ENCODE data around the gene ZFP36L2. TPM values are rescaled to one million over a fixed set of nuclear protein-coding genes. Genes with fewer than 3 reads are reported as not detected.

ZFP36L2 gene
- total RNA-seq, 1 donor from 2014 or later, result 62.1 TPM

- TF ChIP-seq CTCF (IDR thresholded peaks at IDR 0.05), result no peak
- CTCF ChIA-PET, result interaction anchor here (0.9 to 12.6 kb wide), 6 partner anchors 8 to 259 kb away, joined by 3 to 336 read pairs (median 8); no protein-coding TSS in a partner anchor
- Mint-ChIP-seq H3K9me3 (no peaks in the 10 kb centered on the region), H3K4me1 (peaks cover 62% of the 10 kb centered on the region), H3K27me3 (peaks cover 2% of the 10 kb centered on the region), H3K4me3 (peak overlapping the region; percentile 95), H3K36me3 (ENCODE audit: low read depth) (peaks cover 34% of the 10 kb centered on the region), H3K27ac (peak overlapping the region; percentile 95)
- POLR2A ChIA-PET, result interaction anchor here (0.7 to 13.9 kb wide), 11 partner anchors 8 to 414 kb away, joined by 3 to 561 read pairs (median 4); no protein-coding TSS in a partner anchor
- ATAC-seq (ENCODE audit: low read depth) (no peak), DNase-seq (no peak)
- intact Hi-C loops (cut with micrococcal nuclease), result no loop called here
These were observed 1.8 kb downstream of the ZFP36L2 start for GRCh38 chr2:43224571-43225092.

- H3K9me3 Mint-ChIP-seq, result no peaks in the 10 kb centered on the region
- no peak for ATAC-seq (ENCODE audit: low read depth)
- peak overlapping the region; percentile 95 for H3K4me3 Mint-ChIP-seq
- ChIA-PET POLR2A (interaction anchor here (0.7 to 13.9 kb wide), 12 partner anchors 16 to 414 kb away, joined by 3 to 561 read pairs (median 4); no protein-coding TSS in a partner anchor), CTCF (interaction anchor here (1.2 to 12.6 kb wide), 6 partner anchors 8 to 260 kb away, joined by 4 to 336 read pairs (median 8); no protein-coding TSS in a partner anchor)
- H3K36me3 Mint-ChIP-seq (ENCODE audit: low read depth), result peaks cover 32% of the 10 kb centered on the region
- H3K27ac Mint-ChIP-seq, result peak overlapping the region; percentile 98
- peaks cover 2% of the 10 kb centered on the region for H3K27me3 Mint-ChIP-seq
- H3K4me1 Mint-ChIP-seq, result peaks cover 62% of the 10 kb centered on the region
- TF ChIP-seq CTCF (IDR thresholded peaks at IDR 0.05), result no peak
- DNase-seq, result peak; percentile 68
- intact Hi-C loops (cut with micrococcal nuclease), result no loop called here
These were observed 2.3 kb downstream of the ZFP36L2 start for GRCh38 chr2:43224131-43224570.

- peaks cover 2% of the 10 kb centered on the region for H3K27me3 Mint-ChIP-seq
- ATAC-seq (ENCODE audit: low read depth), result no peak
- intact Hi-C loops (cut with micrococcal nuclease), result no loop called here
- H3K4me1 Mint-ChIP-seq, result peaks cover 62% of the 10 kb centered on the region
- H3K36me3 Mint-ChIP-seq (ENCODE audit: low read depth), result peaks cover 32% of the 10 kb centered on the region
- H3K27ac Mint-ChIP-seq, result peak overlapping the region; percentile 98
- no peak for TF ChIP-seq CTCF (IDR thresholded peaks at IDR 0.05)
- POLR2A ChIA-PET, result interaction anchor here (0.9 to 13.9 kb wide), 10 partner anchors 17 to 413 kb away, joined by 3 to 561 read pairs (median 4); no protein-coding TSS in a partner anchor
- peak overlapping the region; percentile 95 for H3K4me3 Mint-ChIP-seq
- CTCF ChIA-PET, result interaction anchor here (1.2 to 12.6 kb wide), 5 partner anchors 49 to 261 kb away, joined by 4 to 336 read pairs (median 11); no protein-coding TSS in a partner anchor
- no peaks in the 10 kb centered on the region for H3K9me3 Mint-ChIP-seq
- no peak for DNase-seq
These were observed 2.8 kb downstream of the ZFP36L2 start for GRCh38 chr2:43223521-43224001.

GRCh38 chr2:43222475-43223309 lies 3.7 kb downstream of the ZFP36L2 start:
- TF ChIP-seq CTCF (IDR thresholded peaks at IDR 0.05), result no peak
- Mint-ChIP-seq H3K36me3 (ENCODE audit: low read depth) (peaks cover 32% of the 10 kb centered on the region), H3K4me3 (peak overlapping the region; percentile 92), H3K4me1 (peaks cover 62% of the 10 kb centered on the region), H3K27me3 (peaks cover 2% of the 10 kb centered on the region), H3K27ac (peak overlapping the region; percentile 99), H3K9me3 (no peaks in the 10 kb centered on the region)
- no peak for DNase-seq
- ChIA-PET POLR2A (interaction anchor here (0.6 to 13.9 kb wide), 12 partner anchors 10 to 412 kb away, joined by 3 to 561 read pairs (median 4); no protein-coding TSS in a partner anchor), CTCF (interaction anchor here (0.7 to 12.6 kb wide), 8 partner anchors 27 to 276 kb away, joined by 3 to 336 read pairs (median 6); no protein-coding TSS in a partner anchor)
- intact Hi-C loops (cut with micrococcal nuclease), result no loop called here
- no peak for ATAC-seq (ENCODE audit: low read depth)
